OCI-LY7 (cell line): Measurements from ENCODE around the gene CRCP. TPM values are rescaled to one million over a fixed set of nuclear protein-coding genes. Genes with fewer than 3 reads are reported as not detected.

Experiments
- BruUV-seq: library from RNA; stranded (reverse); fragments of 400-500 nt; replicated peaks from 2 replicates; lab custom pipeline; 2021; lab: Mats Ljungman, UMichigan
- CTCF ChIA-PET: fragments of 300-600 bp; sonication (Branson Sonifier 250); formaldehyde crosslinking; loops from one replicate; lab custom pipeline; 2022; ENCODE audit warnings: antibody characterized with exemption; ENCODE audit not compliant: unreplicated experiment; lab: Charles Lee
- POLR2A ChIA-PET: fragments of 300-600 bp; sonication (Branson Sonifier 250); formaldehyde crosslinking; loops from one replicate; lab custom pipeline; 2022; ENCODE audit warnings: antibody characterized with exemption; lab: Charles Lee
- DNase-seq: peaks from one replicate; pipeline ENCODE4 v3.0.0-alpha.2; 2015; ENCODE audit warnings: low spot score
- H2AFZ ChIP-seq: fragments of 200-600 bp; sonication (generic), shearing (Covaris generic); 2 replicates; pipeline ENCODE4 v1.6.1; 2014; ENCODE audit warnings: mild to moderate bottlenecking, antibody characterized with exemption, low read length, moderate library complexity
- H3K27ac ChIP-seq: fragments of 200-600 bp; sonication (generic); 2 replicates; pipeline ENCODE4 v1.5.1; 2014; ENCODE audit warnings: mixed run types, low read depth, mild to moderate bottlenecking, moderate library complexity, low read length, inconsistent platforms; ENCODE audit not compliant: poor library complexity, severe bottlenecking
- H3K36me3 ChIP-seq: fragments of 200-600 bp; sonication (generic); 2 replicates; pipeline ENCODE4 v1.6.1; 2014; ENCODE audit warnings: mild to moderate bottlenecking, antibody characterized with exemption, low read length, moderate library complexity, mixed read lengths; ENCODE audit not compliant: insufficient read depth
- H3K4me1 ChIP-seq: fragments of 200-600 bp; sonication (generic); 2 replicates; pipeline ENCODE4 v1.5.1; 2014; ENCODE audit warnings: mild to moderate bottlenecking, low read length; ENCODE audit not compliant: insufficient read depth, poor library complexity, severe bottlenecking
- H3K4me2 ChIP-seq: fragments of 200-600 bp; sonication (generic); 2 replicates; pipeline ENCODE4 v1.6.1; 2014; ENCODE audit warnings: mild to moderate bottlenecking, low read length
- H3K4me3 ChIP-seq: fragments of 200-600 bp; sonication (generic); 2 replicates; pipeline ENCODE4 v1.5.1; 2014; ENCODE audit warnings: mild to moderate bottlenecking, low read depth, low read length; ENCODE audit not compliant: poor library complexity, severe bottlenecking
- H3K79me2 ChIP-seq: fragments of 200-600 bp; sonication (generic); 2 replicates; pipeline ENCODE4 v1.6.1; 2016; ENCODE audit warnings: low read depth, mild to moderate bottlenecking, low read length, moderate library complexity, mixed read lengths; ENCODE audit not compliant: insufficient read depth
- H3K9me2 ChIP-seq: fragments of 200-600 bp; sonication (generic); 2 replicates; pipeline ENCODE4 v1.6.1; 2016; ENCODE audit warnings: mild to moderate bottlenecking, low read length, mixed read lengths; ENCODE audit not compliant: insufficient read depth
- H3K9me3 ChIP-seq: fragments of 200-600 bp; sonication (generic); 2 replicates; pipeline ENCODE4 v1.6.1; 2014; ENCODE audit warnings: mild to moderate bottlenecking, mixed run types, low read length, mixed read lengths
- H4K20me1 ChIP-seq: fragments of 200-600 bp; sonication (generic); 2 replicates; pipeline ENCODE4 v1.6.1; 2014; ENCODE audit warnings: mild to moderate bottlenecking, antibody characterized with exemption, low read length, moderate library complexity, mixed read lengths; ENCODE audit not compliant: insufficient read depth
- CTCF ChIP-seq: fragments of 200-600 bp; sonication (generic); conservative IDR thresholded peaks from 2 replicates; pipeline ENCODE4 v1.5.1; 2014; ENCODE audit warnings: mild to moderate bottlenecking, antibody characterized with exemption, low read length, moderate library complexity, mixed read lengths
- EZH2phosphoT487 ChIP-seq: fragments of 200-600 bp; sonication (generic); IDR thresholded peaks from 2 replicates; pipeline ENCODE4 v1.6.1; 2018; ENCODE audit warnings: low read depth, borderline replicate concordance, mild to moderate bottlenecking, mixed run types, antibody characterized with exemption, low read length, moderate library complexity, mixed read lengths
- intact Hi-C: fragments of 100-400 bp; cut with micrococcal nuclease; formaldehyde crosslinking; loops from one replicate; pipeline ENCODE4 v1.10.0; 2022; ENCODE audit not compliant: unreplicated experiment
- total RNA-seq, 2 experiments: library from RNA; depleted of rRNA in 1 of 2; stranded (reverse); fragments of >200 nt in 1 of 2; shearing (Covaris generic) in 1 of 2; gene quantifications; 2 replicates each; pipeline ENCODE4 v1.2.3, GENCODE V29; 2014 to 2022

CRCP gene
- total RNA-seq, 2 experiments from 2014 or later = 25.1 to 28.3 TPM

- CTCF ChIA-PET = no interaction called here
- no peaks in the 10 kb centered on the region for H3K9me3 ChIP-seq
- TF ChIP-seq CTCF = no peak
- DNase-seq = no peak
- no peaks in the 10 kb centered on the region for H3K36me3 ChIP-seq
- POLR2A ChIA-PET = interaction anchor here (0.6 to 0.7 kb wide), 3 partner anchors 15 to 637 kb away, joined by 3 read pairs; no protein-coding TSS in a partner anchor
- H3K9me2 ChIP-seq = no peaks in the 10 kb centered on the region
- no peak overlapping the region for H2AFZ ChIP-seq
- intact Hi-C loops = no loop called here
- no peaks in the 10 kb centered on the region for H3K79me2 ChIP-seq
- H3K4me3 ChIP-seq = no peak overlapping the region
- no peak overlapping the region for H3K4me2 ChIP-seq
- no TSS peak for BruUV-seq
- H3K27ac ChIP-seq = no peak overlapping the region
- no peaks in the 10 kb centered on the region for H4K20me1 ChIP-seq
- no peaks in the 10 kb centered on the region for H3K4me1 ChIP-seq
Measured at GRCh38 chr7:66181845-66182244, 67.2 kb downstream of the CRCP start.

GRCh38 chr7:66182920-66183319 lies 68.3 kb downstream of the CRCP start:
- no peak for TF ChIP-seq CTCF
- TF ChIP-seq EZH2phosphoT487 = no peak
- no peak overlapping the region for H2AFZ ChIP-seq

GRCh38 chr7:66183700-66184099 lies 69.1 kb downstream of the CRCP start:
- no peak overlapping the region for H3K27ac ChIP-seq
- no peak overlapping the region for H2AFZ ChIP-seq
- no peak overlapping the region for H3K4me2 ChIP-seq
- H3K9me2 ChIP-seq = no peaks in the 10 kb centered on the region
- H3K9me3 ChIP-seq = no peaks in the 10 kb centered on the region
- CTCF ChIA-PET = no interaction called here
- POLR2A ChIA-PET = no interaction called here
- no TSS peak for BruUV-seq
- no peaks in the 10 kb centered on the region for H3K79me2 ChIP-seq
- no peaks in the 10 kb centered on the region for H3K4me1 ChIP-seq
- TF ChIP-seq CTCF = no peak
- TF ChIP-seq EZH2phosphoT487 = no peak
- no peak for DNase-seq
- no peak overlapping the region for H3K4me3 ChIP-seq
- intact Hi-C loops = no loop called here
- no peaks in the 10 kb centered on the region for H3K36me3 ChIP-seq
- no peaks in the 10 kb centered on the region for H4K20me1 ChIP-seq

More at GRCh38 chr7:66182920-66183319, 68.3 kb downstream of the CRCP start:
- no peak for DNase-seq
- no peaks in the 10 kb centered on the region for H3K79me2 ChIP-seq
- H3K4me3 ChIP-seq = no peak overlapping the region
- ChIA-PET CTCF (no interaction called here), POLR2A (interaction anchor here (0.6 kb wide), 1 partner anchor 58 kb away, joined by 5 read pairs; no protein-coding TSS in a partner anchor)
- no peak overlapping the region for H3K27ac ChIP-seq
- no peaks in the 10 kb centered on the region for H3K4me1 ChIP-seq
- no peaks in the 10 kb centered on the region for H3K36me3 ChIP-seq
- BruUV-seq = no TSS peak
- H3K9me3 ChIP-seq = no peaks in the 10 kb centered on the region
- intact Hi-C loops = no loop called here
- no peaks in the 10 kb centered on the region for H3K9me2 ChIP-seq
- no peaks in the 10 kb centered on the region for H4K20me1 ChIP-seq
- no peak overlapping the region for H3K4me2 ChIP-seq
